Fibroblast of gingiva (primary cell): ENCODE data around the gene CD4.
"Not testable (repeated sequence)": the region's sequence is repeated elsewhere in the genome, so short reads cannot be mapped to it uniquely, and the experiment has no call there.

Source experiments
- DNase-seq: peaks from one replicate; pipeline ENCODE4 v3.0.0-alpha.2; 2011; ENCODE audit warnings: low read depth

CD4 gene

DNA sequence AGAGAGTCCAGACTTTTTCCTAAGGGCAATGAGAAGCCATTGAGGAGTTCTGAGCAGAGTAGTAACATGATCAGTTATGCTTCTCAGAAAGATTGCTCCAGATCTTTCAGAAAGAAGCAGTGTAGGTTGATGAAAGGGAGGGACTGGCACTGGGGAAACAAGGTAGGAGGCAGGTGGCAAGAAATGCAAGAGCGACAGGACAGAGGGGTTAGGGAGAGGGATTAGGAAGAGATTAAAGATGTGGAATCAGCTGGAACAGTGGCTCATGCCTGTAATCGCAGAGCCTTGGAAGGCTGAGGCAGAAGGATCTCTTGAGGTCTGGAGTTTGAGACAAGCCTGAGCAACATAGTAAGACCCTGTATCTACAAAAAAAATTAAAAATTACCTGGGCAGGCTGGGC is 58.3 kb downstream of the CD4 start:
- DNase-seq = no peak

DNA sequence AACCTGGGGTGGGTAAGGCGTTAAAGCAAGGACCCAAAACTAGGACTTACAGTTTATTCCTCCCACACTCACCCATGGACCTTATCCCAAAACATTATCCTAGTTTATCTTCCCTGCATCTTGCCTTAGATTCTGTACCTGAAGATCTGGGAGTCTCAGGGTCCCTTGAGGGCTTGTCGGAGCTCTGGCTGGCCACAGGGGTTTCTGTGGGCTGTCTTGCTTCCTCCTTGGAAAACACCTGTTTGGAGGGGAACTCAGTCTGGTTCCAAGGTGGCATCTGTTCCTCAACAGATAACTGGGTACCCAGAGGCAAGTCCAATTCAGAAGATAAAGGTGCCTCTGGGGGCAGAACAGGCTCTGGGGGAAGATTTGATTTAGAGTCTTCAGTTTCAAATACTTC is 60.1 kb downstream of the CD4 start:
- no peak for DNase-seq

GRCh38 chr12:6849976-6850560 is 60.7 kb downstream of the CD4 start:
- no peak for DNase-seq

DNA sequence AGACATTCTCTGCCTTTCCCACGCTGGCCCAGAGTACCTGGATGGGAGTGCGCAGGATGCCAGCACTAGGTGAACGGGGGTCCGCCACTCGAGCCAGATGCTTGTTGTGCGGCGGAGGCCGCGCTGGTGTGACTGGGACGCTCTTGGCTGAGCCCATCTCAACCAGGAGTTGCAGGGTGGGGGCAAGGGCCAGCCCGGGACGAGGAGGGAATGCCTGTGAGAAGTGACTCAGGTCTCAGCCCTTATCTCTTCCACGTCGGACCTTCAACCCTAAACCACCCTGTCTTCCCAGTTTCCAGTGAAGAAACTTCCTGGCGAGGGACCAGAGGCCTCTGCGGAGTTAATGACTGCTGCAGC is 61.4 kb downstream of the CD4 start:
- DNase-seq = no peak

DNA sequence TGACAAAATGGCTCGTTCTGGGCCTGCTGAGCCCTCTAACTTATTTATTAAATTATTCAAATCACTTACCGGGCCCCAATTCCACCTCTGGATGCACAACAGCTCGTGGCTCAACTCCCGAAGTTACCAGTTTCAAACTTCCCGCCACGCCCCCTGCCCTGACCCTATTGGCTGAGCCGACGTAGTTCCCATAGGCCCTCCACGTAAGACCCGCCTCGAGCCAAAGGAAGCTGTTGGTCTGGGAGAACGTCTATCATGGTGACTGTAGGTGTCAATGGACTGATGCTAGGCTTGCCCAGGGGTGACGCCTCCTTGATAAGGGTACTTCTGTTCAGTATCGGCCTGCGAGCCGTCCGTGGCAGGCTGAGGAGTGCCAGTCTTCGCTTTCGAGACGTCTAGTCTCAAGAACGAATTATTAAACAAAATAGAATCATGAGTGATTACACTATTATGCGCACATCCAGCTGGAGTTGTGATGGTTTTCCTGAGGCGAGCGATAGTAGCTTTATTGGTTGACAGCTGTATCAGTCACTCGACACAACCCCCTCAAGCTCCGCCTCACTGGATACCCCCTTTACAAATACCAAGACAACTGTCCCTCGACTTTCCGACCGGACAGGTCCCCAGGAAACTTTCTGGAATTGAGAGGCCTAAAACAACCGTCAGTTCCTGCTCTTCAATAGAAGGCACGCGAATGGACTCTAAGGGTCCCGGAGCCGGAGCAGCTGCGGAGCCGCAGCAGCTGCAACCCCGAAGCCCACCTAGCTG is 62.0 kb downstream of the CD4 start, which contains the start of gene CDCA3:
Gene CDCA3 (minus strand): TSS at position 134 of the 768 bp plus-strand sequence. CDS start 334 bp downstream, outside the sequence.
- DNase-seq = peak; percentile 97

GRCh38 chr12:6851921-6852650 is 62.8 kb downstream of the CD4 start, which contains the start of gene USP5:
Gene USP5 (plus strand): TSS chr12:6852150. CDS start chr12:6852180, 30 bp downstream.
- DNase-seq = peak; percentile 100

- DNase-seq = peak; percentile 86
These were observed 63.5 kb downstream of the CD4 start for GRCh38 chr12:6852651-6853354.

GRCh38 chr12:6853626-6854025 is 64.3 kb downstream of the CD4 start:
- DNase-seq = no peak

DNA sequence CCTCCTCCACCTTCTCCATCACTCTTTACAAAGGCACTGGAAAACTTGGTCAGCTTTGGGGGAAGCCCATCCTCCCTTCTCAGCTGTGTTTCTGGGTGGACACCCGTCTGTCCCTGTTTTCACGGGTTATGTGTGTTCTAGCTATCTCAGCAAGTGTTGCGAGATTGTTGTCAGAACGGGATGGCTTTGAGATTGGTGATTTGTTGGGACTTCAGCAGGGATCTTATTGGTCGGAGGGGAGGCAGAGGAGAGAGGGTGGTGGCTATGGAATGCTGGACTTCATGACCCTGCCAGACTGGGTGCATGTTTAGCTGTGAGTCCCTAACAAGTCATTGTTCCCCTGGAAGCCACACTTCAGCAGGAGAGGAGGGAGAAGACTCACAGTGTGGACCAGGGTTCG is 64.7 kb downstream of the CD4 start:
- DNase-seq = no peak

DNA sequence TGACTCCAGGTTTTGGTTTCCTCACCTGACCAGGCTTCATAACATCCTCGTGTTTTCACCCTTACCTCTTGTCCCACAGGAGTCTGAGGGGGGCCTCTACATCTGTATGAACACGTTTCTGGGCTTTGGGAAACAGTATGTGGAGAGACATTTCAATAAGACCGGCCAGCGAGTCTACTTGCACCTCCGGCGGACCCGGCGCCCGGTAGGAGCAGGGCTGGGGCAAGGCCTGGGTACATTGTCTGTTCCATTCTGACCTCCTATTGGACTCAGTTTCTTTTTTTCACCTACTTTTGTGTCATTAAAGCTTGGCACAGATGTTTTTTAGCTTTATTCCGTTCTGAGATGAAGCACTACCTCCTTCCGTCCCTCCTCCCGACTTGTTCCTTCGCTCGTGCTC is 66.0 kb downstream of the CD4 start:
- DNase-seq = no peak

- DNase-seq = no peak
These were observed 69.5 kb downstream of the CD4 start for GRCh38 chr12:6858799-6859198.

DNA sequence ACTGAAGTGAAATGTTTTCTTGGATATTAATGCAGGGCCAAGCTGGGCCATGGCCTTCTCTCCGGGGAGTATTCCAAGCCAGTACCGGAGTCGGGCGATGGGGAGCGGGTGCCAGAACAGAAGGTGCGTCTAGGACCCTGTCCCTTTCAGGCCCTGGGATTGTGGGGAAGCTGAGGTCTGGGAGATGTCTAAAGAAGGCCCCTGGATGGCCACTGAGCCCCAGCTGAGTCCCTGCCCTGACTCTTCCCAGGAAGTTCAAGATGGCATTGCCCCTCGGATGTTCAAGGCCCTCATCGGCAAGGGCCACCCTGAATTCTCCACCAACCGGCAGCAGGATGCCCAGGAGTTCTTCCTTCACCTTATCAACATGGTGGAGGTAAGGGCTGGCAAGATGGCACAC is 70.8 kb downstream of the CD4 start:
- DNase-seq = no peak

GRCh38 chr12:6860942-6861341 is 71.6 kb downstream of the CD4 start:
- DNase-seq = no peak

DNA sequence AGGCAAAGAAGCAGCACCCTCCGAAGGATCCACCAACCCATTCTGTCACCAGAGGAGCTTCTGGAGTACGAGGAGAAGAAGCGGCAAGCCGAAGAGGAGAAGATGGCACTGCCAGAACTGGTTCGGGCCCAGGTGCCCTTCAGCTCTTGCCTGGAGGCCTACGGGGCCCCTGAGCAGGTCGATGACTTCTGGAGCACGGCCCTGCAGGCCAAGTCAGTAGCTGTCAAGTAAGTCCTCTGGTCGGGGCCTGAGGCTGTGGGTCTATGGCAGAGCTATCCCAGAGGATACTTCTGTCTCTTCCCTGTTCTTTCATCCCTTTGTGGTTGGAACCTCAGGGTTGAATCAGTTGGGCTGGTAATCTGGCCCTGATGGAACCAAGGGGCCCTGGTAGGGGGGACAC is 72.1 kb downstream of the CD4 start:
- no peak for DNase-seq

GRCh38 chr12:6863033-6863432 is 73.7 kb downstream of the CD4 start:
- no peak for DNase-seq

DNA sequence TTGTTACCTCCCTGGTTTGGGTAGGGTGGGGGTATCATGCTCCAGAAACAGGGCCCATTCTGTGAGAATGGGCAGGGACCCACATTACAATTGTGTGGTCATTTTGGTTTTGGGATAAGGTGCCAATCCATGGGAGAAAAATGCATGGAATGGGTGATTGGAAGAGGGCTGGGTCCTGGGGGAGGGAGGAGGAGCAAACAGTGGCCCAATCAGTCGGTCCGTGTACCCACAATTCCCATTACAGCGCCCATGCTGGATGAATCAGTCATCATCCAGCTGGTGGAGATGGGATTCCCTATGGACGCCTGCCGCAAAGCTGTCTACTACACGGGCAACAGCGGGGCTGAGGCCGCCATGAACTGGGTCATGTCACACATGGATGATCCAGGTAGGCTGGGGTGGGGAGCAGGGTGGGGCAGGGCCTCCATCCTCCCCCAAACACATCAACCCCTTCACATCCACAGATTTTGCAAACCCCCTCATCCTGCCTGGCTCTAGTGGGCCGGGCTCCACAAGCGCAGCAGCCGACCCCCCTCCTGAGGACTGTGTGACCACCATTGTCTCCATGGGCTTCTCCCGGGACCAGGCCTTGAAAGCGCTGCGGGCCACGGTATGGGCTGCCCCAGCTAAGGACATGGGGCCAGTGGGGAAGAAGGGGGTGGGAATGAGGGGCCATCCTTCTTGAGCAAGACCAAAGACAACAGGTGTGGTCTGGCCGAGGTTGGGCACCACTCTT is 74.4 kb downstream of the CD4 start:
- no peak for DNase-seq

DNA sequence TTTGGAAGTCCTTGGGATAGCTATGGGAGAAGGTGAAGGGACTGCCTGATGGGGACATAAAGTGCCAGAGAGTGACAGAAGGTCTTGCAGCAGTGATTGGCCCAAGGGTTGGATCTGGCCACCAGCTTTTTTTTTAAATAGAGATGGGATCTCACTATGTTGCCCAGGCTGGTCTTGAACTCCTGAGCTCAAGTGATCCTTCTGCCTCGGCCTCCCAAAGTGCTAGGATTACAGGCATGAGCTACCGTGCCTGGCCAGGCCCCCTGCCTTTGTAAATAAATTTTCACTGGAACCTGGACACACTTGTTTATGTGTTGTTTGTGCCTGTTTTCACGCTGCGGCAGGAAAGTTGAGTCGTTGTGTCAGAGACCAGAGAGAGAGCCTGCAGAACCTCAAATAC is 76.0 kb downstream of the CD4 start:
- not testable (repeated sequence) for DNase-seq

DNA sequence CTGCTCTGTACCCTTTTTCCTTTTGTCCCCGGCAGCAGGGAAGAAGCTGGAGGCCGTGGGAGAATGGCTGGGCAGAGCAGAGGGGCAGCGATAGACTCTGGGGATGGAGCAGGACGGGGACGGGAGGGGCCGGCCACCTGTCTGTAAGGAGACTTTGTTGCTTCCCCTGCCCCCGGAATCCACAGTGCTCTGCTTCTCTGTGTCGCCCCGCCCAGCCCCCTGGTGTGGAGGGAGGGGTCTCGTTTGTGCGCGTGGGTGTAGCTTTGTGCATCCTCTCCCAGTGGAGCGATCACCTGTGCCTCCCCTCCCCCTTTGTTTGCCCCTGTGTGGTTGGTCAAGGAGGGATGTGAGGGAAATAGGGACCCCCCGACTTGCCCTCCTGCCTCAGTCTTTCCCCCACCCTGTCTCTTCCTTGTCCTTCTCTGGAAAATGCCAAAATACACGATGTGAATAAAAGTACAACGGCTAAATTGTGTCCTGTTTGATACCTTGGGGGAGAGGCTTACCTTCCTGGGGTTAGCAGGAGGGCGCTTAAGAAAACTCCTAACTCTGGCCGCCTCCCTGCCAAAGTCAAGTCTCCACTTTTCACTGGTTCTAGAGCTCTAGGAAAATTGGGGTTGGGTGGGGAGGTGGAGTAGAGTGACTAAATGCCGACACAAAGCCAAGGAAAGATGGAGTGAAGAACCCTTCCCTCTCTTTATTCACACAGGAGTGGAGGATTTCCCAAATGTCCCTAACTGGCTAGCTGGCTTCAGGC is 77.0 kb downstream of the CD4 start:
- DNase-seq = no peak

- DNase-seq = no peak
These were observed 77.6 kb downstream of the CD4 start for GRCh38 chr12:6866920-6867412.

GRCh38 chr12:6867413-6868210 is 78.3 kb downstream of the CD4 start, which contains the start of gene TPI1:
Gene TPI1 (plus strand): TSS chr12:6867531. CDS start chr12:6867567, 36 bp downstream.
- DNase-seq = peak; percentile 81
